NCI-H460 (cell line): ENCODE data around the gene DOP1A. TPM values are rescaled to one million over a fixed set of nuclear protein-coding genes. Genes with fewer than 3 reads are reported as not detected.

Source experiments
- DNase-seq: peaks from one replicate; pipeline ENCODE4 v3.0.0-alpha.2; 2016; ENCODE audit warnings: low read depth; ENCODE audit errors: extremely low read depth
- total RNA-seq: library from RNA; depleted of rRNA; stranded (reverse); fragments of >200 nt; shearing (Covaris generic); gene quantifications from 2 replicates; pipeline ENCODE4 v1.2.3, GENCODE V29; 2014

The DOP1A gene
- total RNA-seq, 1 experiment from 2014 or later = 6.7 TPM

DNA sequence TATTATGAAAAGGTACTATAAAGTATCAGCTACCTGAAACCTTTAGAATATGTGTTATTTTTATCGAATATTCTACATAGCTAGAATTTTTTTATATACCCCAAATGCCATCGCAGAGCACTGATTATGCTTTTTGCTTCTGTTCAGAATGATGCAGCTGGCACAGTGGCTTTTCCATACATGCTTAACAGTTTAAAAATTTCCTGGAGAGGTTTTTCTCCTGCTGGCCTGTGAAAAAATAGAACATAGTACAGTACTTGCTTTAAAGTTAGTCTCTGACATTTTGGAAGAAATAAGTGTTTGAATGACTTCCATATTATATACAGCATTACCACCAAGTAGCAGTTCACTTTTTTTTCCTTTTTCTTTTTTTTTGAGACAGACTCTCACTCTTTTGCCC, 5.3 kb downstream of the DOP1A start:
- no peak for DNase-seq

DNA sequence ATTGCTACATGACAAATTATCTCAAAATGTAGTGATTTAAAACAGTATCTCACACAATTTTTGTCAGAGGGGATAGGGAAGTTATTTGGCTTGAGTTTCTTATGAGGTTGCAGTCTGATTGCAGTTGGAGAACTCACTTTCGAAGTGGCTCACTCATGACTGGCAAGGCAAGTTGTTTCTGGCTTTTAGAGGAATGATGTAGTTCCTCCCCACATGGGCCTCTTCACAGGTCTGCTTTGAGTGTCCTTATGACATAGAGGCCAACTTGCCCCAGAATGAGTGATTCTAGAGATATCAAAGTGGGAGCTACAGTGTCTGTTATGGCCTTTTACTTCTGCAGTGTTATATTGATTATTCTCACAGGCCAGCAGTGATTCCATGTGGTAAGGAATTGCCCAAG, 6.1 kb downstream of the DOP1A start:
- no peak for DNase-seq

DNA sequence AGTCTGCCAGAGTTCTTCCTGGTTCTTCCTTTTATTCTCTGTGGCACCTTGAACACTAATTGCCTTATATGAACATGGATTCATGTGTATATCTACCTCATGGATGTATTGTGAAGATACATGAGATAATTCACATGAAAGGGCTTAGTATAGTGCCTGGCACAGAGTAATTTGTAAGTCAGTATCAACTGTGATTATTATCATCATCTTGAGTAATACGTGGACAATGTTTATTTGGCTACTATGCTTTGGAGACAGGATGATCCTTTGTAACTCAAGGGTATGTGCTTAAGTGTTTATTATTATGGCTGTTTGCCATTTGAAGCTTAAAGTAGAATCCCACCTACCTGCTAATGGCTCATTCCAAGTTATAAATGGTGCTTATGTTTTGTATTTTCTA, 16.0 kb downstream of the DOP1A start:
- no peak for DNase-seq

- no peak for DNase-seq
Measured at GRCh38 chr6:83086751-83087150, 19.3 kb downstream of the DOP1A start.

DNA sequence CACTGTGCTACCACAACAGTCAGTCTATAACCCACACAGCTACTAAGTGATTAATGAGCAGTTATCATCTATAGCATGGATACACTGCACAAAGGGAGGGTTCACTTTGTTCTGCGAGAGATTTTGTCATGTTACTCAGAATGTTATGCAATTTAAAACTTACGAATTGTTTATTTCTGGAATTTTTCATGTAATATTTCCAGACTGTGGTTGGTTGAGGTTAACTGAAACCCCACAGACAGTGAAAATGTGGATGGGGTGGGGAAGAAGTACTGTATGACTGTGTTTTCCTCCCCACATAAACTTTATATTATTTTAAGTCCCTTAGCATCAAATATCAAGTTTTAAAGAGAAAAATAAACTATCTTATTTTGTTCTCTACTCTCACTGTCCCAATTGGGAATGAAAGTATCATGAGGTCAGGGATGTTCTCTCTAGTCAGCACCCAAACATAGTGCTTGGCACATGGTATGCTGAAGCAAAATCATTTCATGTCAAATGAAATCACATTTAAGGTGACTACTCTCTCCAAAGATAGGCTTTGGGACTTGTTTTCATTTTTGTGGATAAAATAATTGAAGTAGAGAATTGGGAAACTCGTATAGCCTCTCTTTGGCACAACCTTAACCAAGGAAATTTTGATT, 25.4 kb downstream of the DOP1A start:
- DNase-seq = no peak

DNA sequence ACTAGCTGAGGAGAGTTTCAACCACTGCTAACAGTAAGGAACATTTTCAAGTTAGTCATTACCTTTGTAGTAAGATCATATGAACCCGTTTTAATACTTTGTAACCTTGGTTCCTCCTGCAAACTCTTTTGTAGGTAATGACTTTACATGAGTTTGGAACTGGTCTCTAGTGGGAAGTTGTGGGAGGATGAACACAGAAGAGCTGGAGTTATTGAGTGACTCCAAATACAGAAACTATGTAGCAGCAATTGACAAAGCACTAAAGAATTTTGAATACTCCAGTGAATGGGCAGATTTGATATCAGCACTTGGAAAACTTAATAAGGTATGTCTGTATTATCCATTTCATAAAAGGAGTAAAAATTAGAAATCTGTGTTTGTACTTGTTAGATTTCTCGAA, 29.3 kb downstream of the DOP1A start:
- no peak for DNase-seq

DNA sequence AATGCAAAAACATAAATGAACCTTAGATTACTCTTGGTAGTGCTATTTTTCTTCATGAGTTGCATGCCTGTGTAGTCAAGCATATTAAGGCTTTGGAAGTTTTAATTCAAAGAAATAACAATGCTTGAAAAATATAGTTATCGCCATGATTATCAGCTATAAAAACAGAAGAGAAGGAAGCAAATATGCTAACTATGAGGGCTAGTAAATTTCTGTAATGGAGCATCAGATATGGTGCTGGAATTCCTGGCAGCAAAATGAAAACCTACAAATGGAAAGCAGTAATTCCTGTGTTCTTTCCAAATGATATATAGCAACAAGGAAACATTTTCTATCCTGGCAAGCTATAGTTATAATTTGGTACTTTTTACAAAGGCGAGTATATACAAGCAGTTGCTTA, 29.7 kb downstream of the DOP1A start:
- no peak for DNase-seq

GRCh38 chr6:83097675-83098074, 30.2 kb downstream of the DOP1A start:
- no peak for DNase-seq

DNA sequence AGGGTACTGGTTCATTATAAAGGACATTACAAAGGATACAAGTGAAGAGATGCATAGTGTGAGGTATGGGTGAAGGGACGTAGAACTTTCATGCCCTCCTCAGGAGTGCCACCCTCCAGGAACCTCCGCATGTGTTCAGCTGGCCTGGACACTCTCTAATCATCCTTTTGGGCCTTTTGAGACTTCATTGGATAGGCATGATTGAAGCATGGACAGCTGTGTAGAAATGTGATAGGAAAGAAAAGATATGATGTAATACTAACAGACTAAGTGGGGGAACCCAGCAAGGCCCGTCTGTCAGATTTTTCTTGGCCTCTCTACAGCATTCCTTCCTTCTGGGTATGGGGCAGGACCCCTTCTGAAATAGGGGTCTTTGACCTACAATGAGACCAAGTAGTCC, 31.1 kb downstream of the DOP1A start:
- no peak for DNase-seq

DNA sequence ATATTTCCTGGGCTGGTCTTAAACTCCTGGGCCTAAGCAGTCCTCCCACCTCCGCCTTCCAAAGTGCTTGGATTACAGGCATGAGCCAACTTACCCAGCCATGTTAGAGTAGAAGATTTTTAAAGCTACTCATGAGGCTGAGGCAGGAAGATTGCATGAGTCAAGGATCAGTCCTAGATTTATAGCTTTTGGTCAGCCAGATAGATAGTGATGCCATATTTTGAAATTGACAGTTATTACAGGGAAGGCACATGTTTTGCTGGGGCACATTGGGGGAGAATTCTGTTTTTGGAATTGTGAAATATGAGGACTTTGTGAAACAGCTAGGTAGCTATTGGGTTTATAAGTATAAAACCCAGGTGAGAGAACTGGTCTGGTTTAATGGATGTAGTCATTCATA, 40.9 kb downstream of the DOP1A start:
- no peak for DNase-seq

DNA sequence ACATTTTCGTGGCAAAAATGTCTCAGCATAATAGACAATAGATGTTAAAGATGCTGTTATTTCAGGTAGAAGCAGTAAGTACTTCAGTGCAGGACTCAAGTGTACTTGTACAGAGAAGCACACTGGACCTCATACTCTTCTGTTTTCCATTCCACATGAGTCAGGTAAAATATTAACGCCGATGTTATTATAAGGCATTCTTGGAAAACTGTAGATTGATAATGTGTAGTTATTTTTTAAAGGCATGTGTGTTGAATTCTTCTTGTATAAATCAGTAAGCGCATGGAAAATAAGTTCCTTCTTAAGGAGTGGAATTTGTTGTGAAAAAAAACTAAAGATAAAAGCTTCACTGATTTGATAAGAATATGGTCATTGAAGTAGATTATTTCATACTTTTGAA, 45.8 kb downstream of the DOP1A start:
- DNase-seq = no peak

DNA sequence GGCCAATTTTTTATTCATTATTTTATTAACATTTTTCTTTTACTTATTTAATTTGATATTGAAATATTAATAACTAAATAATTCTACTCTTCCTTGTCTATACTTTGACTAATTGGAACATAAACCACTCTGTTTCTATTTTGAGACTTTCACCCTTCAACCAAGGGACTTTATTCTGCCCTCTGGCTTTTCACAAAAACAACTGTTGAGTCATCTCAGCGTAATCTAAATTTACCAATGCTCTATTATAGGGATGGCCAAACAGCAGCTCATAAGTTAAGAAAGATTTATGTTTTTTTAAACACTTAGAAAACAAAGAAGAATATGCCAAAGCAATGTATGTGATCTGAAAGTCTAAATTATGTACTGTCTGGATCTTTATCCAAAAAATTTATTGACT, 46.7 kb downstream of the DOP1A start:
- no peak for DNase-seq

DNA sequence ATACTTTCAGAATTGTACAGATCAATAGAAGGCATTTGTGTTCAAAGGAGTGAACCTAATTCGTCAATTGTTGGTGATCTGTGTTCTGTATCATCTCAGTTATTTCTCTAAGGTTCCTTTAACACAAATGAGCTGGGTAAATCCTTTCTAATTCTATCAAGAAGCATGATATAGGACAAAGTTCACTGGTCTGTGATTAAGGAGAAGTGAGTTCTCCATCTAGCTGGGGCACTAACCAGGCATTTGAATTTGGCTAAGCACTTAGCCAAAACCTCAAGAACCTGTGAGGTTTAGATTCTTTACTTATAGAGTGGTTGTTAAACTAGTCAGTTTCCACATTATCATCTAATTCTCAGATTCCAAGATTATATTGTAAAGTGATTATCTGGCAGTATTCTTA, 50.3 kb downstream of the DOP1A start:
- no peak for DNase-seq

GRCh38 chr6:83119742-83120300, 52.4 kb downstream of the DOP1A start:
- no peak for DNase-seq

DNA sequence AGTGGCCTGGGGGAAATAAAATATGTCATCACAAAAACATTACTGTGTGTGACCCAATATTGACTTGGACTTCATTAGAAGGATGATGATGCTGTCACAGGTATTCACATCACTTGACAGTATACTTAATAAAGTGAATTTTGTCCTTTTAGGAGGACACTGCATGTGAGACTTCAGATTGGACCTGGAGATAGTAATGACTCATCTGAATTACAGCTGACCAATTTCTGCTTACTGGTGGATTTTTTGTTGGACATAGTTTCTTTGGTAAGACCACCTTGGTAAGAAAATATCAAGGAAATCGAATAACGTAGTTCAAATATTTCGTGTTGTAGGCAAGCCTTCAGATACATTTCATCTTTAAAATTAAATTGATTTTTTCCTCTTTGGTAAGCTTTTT, 57.1 kb downstream of the DOP1A start:
- no peak for DNase-seq

GRCh38 chr6:83125425-83125824, 58.0 kb downstream of the DOP1A start:
- DNase-seq = no peak

GRCh38 chr6:83126223-83126622, 58.8 kb downstream of the DOP1A start:
- DNase-seq = no peak

DNA sequence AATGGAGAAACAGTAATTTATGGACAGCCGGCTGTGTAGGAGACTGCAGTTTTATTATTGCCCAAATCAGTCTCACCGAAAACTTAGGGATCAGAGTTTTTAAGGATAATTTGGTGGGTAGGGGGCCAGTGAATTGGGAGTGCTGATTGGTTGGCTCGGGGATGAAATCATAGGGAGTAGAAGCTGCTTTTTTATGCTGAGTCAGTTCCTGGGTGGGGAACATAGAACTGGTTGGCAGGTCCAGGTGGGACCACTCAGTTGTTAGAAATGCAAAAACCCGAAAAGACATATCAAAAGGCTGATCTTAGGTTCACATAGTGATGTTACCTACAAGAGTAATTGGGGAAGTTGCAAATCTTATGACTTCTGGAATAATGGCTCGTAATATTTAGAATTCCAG, 59.3 kb downstream of the DOP1A start:
- no peak for DNase-seq

DNA sequence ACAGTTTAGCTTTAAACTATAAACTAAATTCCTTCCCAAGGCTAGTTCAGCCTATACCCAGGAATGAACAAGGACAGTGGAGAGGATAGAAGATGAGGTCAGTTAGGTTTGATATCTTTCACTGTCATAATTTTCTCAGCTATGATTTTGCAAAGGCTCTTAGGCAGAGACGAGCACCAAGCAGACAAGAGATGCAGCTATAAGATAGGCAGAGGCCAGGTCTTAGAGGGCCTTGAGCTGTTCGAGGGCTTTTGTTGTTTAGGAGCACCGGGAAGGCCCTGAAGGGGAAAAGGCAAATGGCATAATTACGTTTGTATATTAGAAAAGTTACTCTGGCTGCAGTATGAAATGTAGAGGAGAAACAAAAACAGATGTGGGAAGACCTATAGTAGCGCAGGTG, 59.8 kb downstream of the DOP1A start:
- DNase-seq = no peak

GRCh38 chr6:83127976-83128375, 60.5 kb downstream of the DOP1A start:
- no peak for DNase-seq

DNA sequence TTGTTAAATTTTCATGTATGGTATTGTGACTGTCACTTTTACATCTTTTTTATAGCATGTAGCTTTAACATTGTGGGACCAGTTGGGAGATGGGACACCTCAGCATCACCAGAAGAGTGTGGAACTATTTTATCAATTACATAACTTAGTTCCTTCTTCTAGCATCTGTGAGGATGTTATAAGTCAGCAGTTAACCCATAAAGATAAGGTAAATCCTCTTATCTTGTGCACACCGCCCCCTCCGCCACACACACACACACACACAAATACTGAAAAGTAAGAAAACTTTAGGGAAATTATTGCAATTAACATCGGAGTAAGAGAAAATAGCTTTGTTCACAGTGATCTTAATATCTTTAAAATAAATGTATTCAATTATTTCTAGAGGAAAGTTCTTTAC, 64.7 kb downstream of the DOP1A start:
- no peak for DNase-seq

DNA sequence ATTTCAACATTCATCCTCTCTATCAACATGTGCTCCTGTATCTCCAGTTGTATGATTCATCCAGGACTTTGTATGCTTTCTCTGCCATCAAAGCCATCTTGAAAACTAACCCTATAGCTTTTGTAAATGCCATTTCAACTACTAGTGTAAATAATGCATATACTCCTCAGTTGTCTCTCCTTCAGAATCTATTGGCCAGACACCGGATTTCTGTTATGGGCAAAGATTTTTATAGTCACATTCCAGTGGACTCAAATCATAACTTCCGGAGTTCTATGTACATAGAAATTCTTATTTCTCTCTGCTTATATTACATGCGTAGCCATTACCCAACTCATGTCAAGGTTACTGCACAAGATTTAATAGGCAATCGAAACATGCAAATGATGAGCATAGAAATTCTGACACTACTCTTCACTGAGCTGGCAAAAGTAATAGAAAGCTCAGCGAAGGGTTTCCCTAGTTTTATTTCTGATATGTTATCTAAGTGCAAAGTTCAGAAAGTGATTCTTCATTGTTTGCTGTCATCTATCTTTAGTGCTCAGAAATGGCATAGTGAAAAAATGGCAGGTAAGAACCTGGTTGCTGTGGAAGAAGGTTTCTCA, 70.7 kb downstream of the DOP1A start:
- DNase-seq = no peak

DNA sequence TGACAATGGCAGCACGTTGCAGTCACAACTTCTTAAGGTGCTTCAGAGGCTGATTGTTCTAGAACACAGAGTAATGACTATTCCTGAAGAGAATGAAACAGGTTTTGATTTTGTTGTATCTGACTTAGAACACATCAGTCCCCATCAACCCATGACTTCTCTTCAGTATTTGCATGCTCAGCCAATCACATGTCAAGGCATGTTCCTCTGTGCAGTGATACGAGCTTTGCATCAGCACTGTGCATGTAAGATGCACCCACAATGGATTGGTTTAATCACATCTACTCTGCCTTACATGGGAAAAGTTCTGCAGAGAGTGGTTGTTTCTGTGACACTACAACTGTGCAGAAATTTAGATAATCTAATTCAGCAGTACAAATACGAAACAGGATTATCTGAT, 71.3 kb downstream of the DOP1A start:
- DNase-seq = no peak
